NCI-H2081 treated with DMSO at 0.1 percent for 48 hours (cell line): Measurements from ENCODE around the gene BTC.
"Not testable (repeated sequence)": the region's sequence is repeated elsewhere in the genome, so short reads cannot be mapped to it uniquely, and the experiment has no call there.

Experiments used
- DNase-seq: peaks from one replicate; lab custom pipeline; 2025; lab: John Stamatoyannopoulos, UW

The BTC gene, protein sequence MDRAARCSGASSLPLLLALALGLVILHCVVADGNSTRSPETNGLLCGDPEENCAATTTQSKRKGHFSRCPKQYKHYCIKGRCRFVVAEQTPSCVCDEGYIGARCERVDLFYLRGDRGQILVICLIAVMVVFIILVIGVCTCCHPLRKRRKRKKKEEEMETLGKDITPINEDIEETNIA

DNA sequence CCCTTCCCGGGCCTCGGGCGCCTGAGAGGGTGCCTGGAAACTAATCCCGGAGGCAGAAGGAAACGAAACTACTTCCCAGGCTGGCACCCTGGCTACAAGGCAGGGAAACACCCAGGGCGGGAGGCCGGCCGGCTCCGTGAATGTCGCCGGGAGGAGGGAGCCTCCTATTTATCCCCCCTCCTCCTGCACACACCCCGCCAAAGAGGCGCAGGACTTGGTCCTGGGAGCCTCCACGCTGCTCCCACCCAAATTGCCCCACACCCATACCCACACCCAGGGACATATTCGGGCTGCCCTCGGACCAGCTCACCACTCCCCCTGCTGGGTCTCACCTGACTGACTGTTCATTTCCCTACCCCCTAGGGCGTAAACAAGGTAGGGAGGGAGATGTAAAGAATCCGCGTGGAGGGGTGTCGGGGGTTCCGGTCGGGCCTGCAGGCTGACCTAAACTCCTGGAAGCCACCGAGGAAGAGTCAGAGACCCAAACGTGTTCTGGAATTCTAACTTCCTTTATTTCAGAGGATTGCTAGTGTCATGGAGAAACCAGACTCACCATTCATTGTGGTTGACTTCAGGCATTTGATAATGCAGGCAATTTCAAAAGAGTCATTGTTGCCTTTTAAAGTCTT lies at the start of gene BTC:
Gene BTC, minus strand, starts transcription at position 142 of the 629 bp plus-strand sequence. CDS start 198 bp downstream, outside the sequence.
- no peak for DNase-seq

DNA sequence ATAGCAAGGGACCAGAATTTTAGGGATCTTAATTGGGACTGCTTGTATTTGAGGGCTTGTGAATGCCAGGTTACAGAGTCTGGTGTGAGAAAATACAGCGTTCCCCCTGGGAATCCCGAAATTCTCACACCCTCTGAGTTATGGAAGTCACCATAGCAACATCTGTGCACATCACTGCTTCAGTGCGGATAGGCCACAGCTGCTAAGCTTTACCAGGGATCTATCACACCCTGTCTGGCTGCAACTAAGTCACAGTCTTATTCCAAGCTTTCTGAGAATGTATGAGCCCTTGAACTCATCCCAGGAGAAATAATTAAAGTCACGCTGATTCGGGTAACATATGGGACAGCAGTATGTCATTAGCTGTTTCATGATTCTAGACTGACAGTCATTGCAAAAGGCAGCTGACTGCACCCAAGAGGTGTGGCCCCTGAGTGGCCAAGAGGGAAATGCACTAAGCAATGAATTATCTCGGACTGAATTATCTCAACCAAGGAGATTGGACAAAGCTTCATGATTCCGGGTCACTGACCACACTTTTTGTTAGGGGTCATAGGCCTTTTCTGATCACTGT lies 46.7 kb upstream of the BTC start:
- no peak for DNase-seq

DNA sequence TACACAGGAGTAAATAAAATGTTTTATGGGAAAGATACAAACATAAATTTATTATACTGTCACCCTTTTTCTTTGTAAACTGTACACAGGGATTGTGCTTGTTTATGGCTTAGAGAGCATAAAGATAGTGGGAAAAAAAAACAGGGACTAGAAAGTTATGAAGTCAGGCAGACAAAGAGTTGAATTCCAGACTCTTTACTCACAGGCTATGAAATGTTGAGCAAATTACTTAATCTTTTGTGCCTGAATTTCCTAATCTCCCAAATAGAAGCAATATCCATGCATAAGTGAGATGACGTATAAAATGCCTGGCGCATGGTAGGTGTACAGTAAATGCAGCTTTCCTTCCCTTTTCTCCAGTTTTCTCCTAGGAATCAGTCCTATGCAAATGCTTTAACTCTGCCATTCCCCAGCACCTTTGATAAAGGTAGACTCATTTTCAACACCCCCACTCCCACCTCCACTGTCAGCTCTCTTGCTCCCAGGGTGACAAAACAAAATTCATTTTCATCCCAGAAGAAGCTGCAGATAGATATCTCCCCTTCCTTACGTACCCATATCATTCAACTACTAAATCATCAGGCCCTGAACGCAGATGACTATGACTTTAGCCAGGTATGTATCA lies 44.5 kb upstream of the BTC start:
- no peak for DNase-seq

DNA sequence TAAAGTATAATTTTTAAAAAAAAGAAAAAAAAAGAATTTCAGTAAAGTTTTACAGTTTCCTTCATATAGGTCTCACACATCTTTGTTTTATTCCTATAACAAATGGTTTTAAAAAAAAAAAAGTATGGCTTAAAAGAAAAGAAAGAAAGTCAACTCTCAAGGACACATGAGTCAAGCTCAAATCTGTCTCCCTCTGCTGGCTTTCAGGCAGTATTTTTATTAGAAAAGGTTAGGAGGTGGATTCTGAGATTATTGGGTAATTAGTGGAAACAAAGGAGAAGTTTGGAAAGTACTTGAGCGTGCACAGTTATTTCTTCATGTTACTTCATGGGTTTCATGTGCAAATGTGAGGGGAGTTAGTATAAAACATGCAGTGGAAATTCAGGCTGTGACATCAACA lies 36.6 kb upstream of the BTC start:
- DNase-seq: no peak

DNA sequence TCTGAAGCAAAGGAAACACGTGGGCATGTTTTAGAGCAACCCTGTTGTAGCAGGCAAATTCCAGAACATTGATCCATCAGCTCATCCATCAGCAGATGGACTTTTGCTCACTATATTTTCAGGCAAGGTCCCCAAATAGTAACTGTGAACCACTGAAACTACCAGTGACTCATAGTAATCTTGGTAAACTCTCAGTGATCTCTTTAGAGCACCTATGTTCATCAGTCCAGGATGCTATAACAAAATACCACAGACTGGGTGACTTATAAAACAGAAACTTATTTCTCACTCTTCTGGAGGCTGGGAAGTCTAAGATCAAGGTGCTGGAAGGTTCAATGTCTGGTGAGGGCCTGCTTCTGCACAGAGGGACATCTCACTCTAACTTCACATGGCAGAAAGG lies 28.9 kb upstream of the BTC start:
- DNase-seq: no peak

DNA sequence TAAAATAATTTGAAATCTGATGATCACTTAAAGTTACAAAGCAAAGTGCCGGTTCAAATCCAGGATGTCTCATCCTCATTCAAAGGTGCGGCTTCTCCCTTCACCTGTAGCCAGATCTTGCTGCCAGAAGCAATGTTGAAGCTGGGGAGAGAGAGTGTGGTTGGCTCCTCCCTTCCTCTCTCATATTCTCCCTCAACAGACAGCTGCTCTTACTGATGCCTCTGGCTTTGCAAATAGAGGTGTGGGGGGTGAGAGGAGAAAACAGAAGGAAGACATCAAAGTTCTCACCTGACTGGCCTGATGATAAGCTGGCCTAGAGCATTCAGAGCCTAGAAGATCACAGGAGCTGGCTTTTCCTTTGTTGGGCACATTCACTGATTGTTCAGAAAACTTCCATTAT lies 28.3 kb upstream of the BTC start:
- no peak for DNase-seq

DNA sequence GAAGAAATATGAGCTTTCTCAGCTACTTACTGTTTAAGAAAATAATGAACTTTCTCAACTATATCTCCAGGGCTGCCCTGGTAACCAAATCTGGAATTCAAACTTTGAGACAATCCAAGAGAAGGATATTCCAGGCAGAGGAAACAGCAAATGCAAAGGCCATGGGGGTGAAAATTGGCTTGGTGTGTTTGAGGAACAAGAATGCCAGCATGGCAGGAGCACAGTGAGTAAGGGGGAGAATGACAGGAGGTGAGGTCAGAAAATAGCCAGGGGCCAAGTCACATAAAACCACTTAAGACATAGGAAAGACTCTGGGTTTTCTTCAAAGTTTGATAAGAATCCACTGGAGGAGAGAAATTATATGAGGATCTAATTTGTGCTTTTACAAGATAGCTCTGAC lies 27.2 kb upstream of the BTC start:
- no peak for DNase-seq

DNA sequence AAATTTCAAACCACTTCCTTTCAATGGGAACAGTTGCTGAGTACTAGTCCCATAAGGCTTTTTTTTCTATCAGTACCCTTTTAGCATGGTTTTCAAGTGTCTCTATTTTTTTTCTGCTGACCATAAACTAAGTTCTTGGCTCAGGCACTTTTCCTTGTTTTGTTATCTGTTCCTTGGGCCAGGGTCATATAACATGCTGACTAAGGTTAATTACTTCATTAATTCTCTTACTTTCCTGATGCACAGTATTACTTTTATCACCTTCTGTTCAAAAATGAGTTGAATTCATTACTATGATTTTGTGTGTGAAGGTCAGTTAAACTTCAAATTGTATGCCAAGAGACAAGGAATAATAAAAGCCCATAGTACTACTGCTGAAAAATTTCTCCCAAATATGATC lies 19.7 kb upstream of the BTC start:
- DNase-seq: no peak

DNA sequence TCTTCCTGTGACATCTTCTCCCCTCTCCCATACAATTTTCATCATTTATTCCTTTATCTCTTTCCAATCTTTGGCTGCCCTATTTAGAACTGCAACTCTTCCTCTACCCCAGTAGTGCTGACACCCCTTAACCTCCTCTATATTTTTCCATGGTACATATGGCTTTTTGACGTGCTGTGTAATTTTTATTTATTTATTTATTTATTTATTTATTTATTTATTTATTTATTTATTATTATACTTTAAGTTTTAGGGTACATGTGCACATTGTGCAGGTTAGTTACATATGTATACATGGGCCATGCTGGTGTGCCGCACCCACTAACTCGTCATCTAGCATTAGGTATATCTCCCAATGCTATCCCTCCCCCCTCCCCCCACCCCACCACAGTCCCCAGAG lies 17.7 kb upstream of the BTC start:
- not testable (repeated sequence) for DNase-seq

DNA sequence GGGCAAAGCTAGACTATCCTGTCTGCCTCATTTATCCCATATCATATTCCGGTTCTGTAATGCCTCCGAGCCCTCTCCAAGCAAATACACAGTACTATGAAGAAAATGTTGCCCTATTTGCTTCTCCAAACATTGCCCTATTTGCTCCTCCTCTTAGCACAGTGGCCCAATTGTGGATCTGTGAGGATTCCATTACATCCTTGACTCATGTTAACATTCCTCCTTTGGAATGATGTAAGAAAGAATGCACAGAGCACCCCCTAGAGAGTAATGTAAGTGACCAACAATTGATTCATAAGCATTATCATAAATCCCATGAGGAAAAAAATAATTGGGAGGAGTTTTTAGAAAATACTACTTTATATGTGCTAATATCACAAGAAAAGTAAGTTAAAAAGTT lies 11.3 kb upstream of the BTC start:
- DNase-seq: no peak

DNA sequence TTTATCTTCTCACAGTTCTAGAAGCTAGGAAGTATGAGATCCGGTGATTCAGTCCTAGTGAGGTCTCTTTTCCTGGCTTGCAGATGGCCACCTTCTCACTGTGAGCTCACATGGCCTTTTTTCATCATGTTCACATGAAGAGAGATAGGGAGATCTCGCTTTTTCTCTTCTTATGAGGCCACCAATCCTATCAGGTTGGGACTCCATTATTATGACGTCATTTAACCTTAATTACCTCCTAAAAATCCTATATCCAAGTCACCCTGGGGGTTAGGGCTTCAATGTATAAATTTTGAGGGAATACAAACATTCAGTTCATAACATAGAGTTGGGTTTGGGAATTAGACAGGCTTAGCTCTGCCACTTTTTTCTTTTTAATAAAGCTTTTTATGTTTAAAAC lies 6.0 kb upstream of the BTC start:
- no peak for DNase-seq

DNA sequence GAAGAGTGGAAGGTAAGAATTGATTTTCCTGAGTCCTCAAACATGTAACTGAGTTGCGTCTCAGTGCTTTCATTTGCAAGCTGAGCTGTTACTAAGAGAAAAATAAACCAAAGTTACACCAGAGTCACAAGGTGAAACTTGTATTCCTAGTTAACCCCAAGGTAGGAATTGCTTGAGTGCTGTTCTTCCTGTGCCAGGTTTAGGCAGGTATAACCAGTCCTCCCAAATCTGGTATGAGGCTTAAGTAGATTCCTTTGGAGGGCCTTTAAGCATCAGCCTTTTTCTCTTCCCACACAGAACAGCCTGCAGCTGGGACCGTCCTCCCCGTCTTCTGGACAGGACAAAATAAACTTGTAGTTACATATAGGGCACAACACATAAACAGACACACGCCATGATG lies 2.3 kb upstream of the BTC start:
- no peak for DNase-seq

DNA sequence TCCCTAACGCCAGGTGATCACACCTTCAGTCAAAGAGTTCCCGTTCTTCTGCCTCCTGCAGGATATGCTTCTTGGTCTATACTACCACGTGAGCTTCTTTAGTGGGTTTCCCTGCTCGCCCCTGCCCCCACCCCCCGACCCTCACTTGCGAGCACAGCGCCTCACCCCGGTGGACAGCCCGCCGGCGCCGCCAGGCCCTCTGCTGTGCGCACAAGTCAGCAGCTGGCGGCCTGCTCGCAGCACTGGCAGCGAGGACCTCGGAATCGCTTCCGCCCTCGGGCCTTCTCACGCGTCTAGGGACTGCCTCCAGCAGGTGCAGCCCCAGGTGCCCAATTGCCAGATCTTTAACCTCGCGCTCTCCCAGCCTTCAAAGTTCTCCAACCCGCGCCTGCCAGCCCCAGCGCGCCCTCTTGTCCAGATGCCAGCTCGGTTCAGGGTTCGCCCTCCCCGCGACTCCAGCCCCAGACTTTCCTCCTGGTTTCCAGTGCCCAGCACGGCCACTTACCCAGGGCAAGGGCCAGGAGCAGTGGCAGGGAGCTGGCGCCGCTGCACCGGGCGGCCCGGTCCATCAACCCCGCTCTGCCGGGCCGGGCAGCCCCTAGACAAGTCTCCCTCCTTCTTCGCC lies 454 bp downstream of the BTC start:
- no peak for DNase-seq

DNA sequence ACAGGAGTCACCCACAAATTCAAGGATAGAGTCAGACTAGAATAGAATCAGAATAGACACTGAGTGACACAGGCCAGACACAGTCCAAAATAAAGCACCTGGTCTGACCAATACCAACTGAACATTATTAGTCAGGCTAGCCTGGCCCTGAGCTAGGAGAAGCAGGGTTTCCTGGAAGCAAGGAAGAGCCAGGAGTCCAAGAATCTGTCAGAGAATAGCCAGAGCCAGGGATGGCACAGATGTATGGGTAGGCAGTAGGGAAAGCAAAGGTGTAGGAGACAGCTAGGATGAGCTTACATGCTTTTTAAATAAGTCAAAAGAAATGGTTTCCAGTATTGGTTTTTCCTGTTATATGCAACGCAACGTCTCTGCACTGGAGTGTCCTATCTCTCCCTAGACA lies 3.7 kb downstream of the BTC start:
- no peak for DNase-seq

DNA sequence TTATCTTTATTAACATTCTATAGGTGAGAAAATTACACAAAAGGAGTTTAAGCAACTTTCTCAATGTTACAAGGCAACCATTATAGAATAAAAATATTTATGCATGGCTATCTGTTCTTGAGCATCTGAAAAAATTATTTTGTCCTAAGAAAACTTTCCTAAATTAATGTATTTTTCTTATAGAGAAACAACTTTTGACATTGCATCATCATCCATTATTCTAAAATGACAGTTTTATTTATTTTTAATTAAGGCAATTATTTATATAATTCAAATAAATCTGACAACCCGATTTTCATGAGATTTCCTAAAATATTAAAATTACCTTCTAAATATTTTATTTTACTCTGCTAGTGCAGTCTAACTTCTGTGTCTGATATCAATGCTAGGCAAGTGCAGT lies 4.8 kb downstream of the BTC start:
- DNase-seq: no peak

DNA sequence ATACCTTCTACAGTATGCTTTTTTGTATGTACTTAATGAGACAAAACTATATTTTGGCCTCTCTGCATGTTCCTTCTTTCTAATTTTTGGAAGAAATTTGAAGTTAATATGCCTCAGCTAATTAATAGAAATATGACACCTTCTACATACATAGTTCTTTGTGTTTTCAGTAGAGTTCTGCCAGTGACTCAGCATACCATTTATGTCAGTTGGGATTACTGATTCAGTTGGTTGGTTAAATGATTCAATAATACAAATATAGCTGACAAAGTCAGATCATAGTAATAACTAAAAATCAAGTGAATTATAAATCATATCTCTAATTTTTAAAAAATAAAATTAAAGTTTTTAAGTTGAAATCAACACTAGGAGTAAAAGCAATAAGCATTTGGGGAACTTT lies 16.8 kb downstream of the BTC start:
- DNase-seq: no peak

DNA sequence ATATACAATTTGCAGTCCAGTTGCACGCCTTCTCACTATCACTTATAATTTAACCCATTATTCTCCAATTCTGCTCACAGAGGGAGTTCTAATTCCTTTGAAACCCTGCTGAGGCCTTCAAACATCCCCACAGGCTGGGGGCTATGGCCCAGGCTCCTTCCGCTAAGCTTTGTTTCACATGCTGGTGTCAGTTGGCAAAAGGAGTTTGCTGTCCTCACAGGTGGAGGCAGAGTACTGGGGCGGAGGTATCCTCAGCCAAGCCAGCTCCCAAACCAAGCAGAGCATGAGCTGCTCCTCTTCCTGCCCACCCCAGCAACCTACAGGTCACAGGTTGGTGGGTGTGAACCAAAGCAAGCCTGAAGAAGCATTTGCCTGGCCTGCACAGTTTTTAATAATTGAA lies 21.5 kb downstream of the BTC start:
- DNase-seq: no peak

DNA sequence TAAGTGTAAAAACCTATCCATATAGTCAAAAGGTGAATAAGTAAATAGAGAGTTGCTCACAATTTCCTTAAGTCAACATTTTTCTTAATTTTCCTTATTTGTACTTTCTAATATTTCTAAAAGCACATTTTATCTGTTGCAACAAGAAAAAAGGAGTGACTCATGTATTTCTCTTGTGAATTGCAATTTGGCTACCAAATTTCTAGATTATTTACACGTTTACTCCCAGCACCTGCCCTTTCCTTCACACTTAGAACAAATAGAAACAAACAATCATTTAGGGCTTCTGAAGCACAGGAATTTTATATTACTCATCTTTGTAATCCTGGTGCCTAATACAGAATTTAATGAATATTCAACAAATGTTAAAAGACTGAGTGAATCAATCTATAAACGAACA lies 22.2 kb downstream of the BTC start:
- no peak for DNase-seq

DNA sequence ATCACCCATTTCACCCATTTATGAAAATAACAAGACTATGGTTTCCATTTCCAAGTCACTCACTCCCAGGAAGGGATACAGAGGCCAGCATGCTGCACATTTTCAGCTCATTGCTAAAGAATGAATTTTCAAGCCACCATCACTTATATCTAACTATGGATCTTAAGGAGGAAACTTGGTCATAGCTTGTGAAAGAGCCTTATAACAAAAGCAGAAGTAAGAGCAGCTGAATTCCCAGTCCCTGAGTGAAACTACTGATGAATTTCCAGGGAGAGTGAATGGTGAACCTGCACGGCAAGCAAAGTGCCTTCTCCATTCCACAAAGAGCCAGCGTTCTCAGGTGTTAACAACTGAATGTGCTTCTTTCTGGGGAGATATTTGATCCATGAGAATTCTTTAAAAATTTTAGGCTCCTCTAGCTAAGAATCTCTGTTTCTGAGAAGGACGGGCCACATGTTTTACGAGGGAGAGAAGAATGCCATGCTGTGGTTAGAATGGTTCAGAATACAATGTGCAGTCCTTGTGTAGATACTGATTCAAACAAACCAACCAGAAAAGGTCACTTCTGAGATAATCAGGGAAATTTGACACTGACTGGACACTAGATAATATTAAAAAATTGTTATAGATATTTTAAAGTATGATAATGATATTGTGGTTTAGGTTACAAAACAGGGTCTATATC lies 24.0 kb downstream of the BTC start:
- DNase-seq: no peak

DNA sequence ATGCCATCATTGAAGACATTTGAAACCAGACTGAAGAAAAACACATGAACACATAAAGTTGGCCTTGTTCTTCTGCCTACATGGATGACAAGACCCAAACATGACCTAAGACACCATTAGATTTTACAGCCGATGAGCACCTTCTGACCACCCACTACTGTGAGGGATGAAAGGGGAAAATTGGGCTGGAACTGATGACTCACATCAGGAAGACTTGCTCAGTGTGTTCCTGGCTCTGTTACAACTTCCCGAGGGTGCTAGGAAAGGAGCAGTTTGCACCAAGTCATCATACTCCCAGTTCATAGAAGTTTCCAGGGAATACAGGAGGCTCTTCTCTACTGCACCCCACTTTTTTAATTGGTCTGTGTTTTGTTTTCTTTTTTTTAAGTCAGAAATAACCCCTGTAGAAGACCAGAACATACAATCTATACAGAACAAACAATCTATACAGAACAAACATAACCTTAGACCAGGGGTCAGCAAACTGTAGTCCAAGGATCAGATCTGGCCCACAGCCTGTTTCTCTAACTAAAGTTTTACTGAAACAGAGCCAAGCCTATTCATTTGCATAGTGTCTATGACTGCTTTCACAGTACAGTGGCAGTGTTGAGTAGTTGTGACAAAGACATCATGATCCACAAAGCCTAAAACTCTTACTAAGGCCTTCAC lies 25.3 kb downstream of the BTC start:
- DNase-seq: no peak

DNA sequence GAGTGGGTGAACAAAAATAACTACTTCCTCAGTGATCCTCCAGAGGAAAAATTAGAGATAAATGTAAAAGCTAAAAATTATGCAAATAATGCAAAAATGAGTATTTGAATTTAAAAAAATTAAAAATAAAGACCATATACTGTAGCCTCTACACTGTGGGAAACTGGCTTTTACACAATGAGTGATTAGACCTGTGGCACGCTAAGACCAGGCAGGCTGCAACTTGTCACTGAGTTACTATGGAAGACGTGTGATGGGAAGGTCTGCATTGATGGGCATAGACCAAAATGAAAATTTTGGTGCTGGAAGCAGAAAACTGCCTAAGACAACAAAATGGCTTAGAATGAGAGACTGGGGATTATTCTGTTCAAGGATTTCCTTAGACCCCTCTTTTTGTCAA lies 30.2 kb downstream of the BTC start:
- no peak for DNase-seq

DNA sequence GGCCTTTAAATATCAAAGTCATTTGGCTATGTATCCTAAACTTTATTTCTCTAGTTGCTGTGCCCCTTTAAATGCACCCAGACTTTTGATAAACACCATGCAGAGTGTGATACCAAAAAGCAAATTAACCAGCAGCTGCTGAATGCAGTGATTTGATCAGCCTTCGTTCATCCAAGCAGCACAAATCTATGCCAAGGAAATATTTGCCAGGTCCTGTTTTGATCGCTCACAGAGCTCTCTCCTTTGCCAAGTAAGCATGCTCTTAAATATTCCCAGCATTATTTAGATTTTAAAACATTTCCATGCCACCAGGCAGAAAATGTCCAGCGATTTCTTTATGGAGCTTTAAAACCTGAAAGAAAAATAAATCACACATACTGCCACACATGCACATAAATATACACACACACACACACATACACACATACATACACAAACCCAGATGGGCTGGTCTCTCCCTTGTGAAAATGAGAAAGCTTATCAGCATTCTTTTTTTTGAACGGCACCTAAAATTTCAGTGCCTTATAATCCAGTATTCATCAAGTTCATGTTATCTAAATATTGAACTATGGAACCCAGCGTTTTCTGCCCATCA lies 35.7 kb downstream of the BTC start:
- no peak for DNase-seq
